ENCODE data around the gene NOXA1.
A peak's percentile ranks its signal among the peaks of the same experiment; 100 is the strongest.
"Not testable (repeated sequence)": the region's sequence is repeated elsewhere in the genome, so short reads cannot be mapped to it uniquely, and the experiment has no call there.

The NOXA1 gene

DNA sequence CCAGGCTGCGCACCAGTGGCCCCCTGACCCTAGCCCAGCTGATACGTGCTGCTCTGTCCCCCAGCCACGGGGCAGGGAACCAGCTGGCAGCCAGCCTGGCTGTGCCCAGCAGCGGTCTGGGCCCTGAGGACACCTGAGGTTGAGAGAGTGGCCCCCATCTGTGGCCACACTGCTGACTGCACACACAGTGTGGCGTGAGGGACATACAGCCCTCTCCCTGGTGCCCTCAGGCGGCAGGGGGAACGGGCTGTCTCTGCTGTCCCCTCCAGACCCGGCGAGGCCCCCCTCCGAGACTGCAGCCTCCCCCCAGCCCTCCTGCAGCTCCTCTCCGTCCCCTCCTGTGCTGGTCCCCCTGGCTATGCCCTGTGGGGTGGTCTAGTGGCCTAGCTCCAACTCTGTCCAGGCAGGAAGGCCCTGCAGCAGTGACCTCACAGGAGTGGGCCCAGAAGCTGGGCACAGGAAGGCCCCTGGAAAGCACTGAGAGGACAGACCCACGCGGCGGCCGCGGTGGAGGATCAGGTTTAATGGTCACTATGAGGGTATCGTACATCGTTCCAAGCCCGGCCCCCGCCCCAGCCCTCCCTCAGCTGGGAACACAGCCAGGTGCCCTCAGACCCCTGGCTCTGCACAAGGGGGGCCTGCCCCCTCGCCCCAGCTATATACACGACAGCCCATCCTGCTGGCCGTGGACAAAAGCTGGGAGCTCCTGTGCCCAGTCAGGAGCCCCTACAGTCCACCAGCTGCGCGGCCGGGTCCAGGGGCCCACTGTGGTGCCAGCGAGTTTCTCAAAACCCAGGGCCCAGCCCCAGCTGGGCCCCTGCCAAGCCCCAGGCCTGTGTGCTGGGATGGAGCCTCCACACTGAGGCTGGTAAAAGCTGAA is 24.8 kb downstream of the NOXA1 start:
- no peak overlapping the region for H3K4me3 Mint-ChIP-seq
- H3K9me3 Mint-ChIP-seq: no peaks in the 10 kb centered on the region
- DNase-seq (ENCODE audit: low spot score in 2 of 2) (no peak), ATAC-seq (replicated peaks; ENCODE audit: extremely low read depth, poor library complexity, severe bottlenecking) (no peak)
- H3K36me3 Mint-ChIP-seq (ENCODE audit: insufficient read depth): peaks cover 22% of the 10 kb centered on the region
- peaks cover 37% of the 10 kb centered on the region for H3K4me1 Mint-ChIP-seq
- peaks cover 11% of the 10 kb centered on the region for H3K27me3 Mint-ChIP-seq
- H3K27ac Mint-ChIP-seq (ENCODE audit: low read depth): no peak overlapping the region

DNA sequence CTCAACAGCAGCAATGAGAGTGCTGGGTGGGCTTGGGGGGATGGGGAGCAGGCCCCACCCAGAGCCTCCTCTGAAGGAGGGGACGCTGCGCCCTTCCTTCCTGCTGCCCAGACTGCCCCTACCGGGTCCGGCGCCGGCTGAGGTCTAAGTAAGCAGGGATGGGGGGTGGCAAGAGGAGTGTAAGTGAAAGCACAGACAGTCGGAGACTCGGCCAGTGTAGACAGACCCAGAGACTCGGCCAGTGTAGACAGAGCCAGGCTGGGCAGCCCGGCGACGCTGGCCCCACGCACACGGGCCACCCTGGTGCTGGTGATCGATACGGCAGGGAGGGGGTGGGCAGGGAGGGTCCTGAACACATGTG is 25.4 kb downstream of the NOXA1 start:
- Mint-ChIP-seq H3K27ac (ENCODE audit: low read depth) (no peak overlapping the region), H3K9me3 (no peaks in the 10 kb centered on the region), H3K27me3 (peaks cover 6% of the 10 kb centered on the region), H3K4me3 (no peak overlapping the region), H3K4me1 (peaks cover 37% of the 10 kb centered on the region), H3K36me3 (ENCODE audit: insufficient read depth) (peaks cover 23% of the 10 kb centered on the region)
- no peak for DNase-seq (ENCODE audit: low spot score in 2 of 2)
- ATAC-seq (replicated peaks; ENCODE audit: extremely low read depth, poor library complexity, severe bottlenecking): no peak

DNA sequence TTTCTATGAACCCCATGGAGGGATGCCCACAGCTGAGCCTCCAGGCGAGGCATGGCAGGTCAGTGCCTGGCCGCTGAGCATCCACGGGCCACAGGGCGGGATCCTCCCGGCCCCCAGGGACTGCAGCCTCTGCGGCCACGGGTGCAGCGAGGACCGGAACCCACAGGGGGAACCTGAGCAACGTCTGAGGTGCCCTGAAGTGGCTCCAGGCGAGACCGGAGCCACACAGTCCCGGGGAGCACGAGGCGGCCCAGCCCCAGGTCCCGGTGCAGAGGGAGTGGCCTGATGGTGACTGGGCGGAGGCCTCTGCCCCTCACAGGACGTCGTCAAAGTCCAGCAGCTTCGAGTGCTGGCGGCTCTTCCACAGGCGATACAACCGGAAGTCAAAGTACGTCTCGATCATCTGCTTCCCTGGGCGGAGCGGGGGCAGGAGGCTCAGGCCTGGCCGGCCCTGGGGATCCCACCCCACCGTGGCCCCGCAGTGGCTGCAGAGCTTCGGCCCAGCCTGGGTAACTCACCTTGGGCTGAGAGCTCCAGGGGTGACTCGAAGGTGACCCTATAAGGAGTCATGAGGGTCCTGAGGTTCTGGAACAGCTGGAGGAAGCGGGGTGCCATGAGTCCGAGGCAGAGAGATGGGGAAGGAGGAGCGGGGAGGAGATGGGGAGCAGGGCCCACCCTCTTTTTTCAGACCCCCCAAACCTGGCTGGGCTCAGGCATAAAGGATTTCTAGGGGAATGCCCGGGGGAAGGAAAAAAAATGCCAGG is 26.1 kb downstream of the NOXA1 start:
- no peak for ATAC-seq (replicated peaks; ENCODE audit: extremely low read depth, poor library complexity, severe bottlenecking)
- Mint-ChIP-seq H3K4me1 (peaks cover 37% of the 10 kb centered on the region), H3K27ac (ENCODE audit: low read depth) (peak overlapping the region; percentile 89), H3K9me3 (no peaks in the 10 kb centered on the region), H3K4me3 (peak overlapping the region; percentile 18), H3K36me3 (ENCODE audit: insufficient read depth) (peaks cover 23% of the 10 kb centered on the region), H3K27me3 (no peaks in the 10 kb centered on the region)
- DNase-seq (ENCODE audit: low spot score in 2 of 2): no peak

DNA sequence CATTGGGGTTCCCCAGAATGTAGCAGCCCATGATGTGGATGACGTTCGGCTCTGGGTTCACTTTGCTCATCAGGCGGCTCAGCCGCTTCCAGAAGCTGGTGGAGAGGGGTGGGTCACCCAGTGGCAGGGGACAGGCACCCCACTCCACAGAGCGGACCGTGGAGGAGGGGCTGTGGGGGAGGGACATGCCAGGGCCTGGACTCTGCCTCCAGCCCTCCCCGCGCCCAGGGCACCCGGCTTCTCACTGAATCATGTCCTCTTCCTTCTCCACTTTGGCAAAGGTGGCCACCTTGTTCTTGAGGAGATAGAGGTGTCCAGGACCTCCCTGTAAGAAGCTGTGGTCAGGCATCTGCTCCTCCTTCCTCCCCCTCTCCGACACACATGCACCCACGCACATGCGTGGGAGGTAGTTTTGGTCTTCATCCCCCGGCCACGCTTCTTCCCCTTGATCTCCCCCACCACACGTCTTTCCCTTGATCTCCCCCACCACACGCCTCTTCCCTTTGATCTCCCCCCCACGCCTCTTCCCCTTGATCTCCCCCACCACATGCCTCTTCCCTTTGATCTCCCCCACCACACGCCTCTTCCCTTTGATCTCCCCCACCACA is 26.8 kb downstream of the NOXA1 start:
- H3K27ac Mint-ChIP-seq (ENCODE audit: low read depth): peak overlapping the region; percentile 89
- ATAC-seq (replicated peaks; ENCODE audit: extremely low read depth, poor library complexity, severe bottlenecking): peak; percentile 14
- H3K36me3 Mint-ChIP-seq (ENCODE audit: insufficient read depth): peaks cover 23% of the 10 kb centered on the region
- no peaks in the 10 kb centered on the region for H3K27me3 Mint-ChIP-seq
- peak; percentile 50 to 57 for DNase-seq (ENCODE audit: low spot score in 2 of 2)
- no peaks in the 10 kb centered on the region for H3K9me3 Mint-ChIP-seq
- H3K4me1 Mint-ChIP-seq: peaks cover 35% of the 10 kb centered on the region
- H3K4me3 Mint-ChIP-seq: peak overlapping the region; percentile 72

DNA sequence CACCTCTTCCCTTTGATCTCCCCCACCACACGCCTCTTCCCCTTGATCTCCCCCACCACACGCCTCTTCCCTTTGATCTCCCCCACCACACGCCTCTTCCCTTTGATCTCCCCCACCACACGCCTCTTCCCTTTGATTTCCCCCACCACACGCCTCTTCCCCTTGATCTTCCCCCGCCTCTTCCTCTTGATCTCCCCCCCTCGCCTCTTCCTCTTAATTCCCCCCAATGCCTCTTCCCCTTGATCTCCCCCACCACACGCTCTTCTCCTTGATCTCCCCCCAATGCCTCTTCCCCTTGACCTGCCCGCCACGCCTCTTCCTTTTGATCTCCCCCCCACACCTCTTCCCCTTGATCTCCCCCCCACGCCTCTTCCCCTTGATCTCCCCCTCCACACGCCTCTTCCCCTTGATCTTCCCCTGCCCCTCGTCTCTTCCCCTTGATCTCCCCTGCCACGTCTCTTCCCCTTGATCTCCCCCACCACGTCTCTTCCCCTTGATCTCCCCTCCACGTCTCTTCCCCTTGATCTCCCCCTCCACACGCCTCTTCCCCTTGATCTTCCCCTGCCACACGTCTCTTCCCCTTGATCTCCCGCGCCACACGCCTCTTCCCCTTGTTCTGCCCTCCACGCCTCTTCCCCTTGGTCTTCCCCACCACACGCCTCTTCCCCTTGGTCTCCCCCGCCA is 27.5 kb downstream of the NOXA1 start:
- DNase-seq (ENCODE audit: low spot score in 2 of 2) (peak; percentile 49 to 54), ATAC-seq (replicated peaks; ENCODE audit: extremely low read depth, poor library complexity, severe bottlenecking) (peak; percentile 26)
- Mint-ChIP-seq H3K4me1 (peaks cover 30% of the 10 kb centered on the region), H3K27ac (ENCODE audit: low read depth) (peak overlapping the region; percentile 89), H3K4me3 (peak overlapping the region; percentile 72), H3K36me3 (ENCODE audit: insufficient read depth) (peaks cover 23% of the 10 kb centered on the region)
- not testable (repeated sequence) for H3K9me3 Mint-ChIP-seq, H3K27me3 Mint-ChIP-seq

DNA sequence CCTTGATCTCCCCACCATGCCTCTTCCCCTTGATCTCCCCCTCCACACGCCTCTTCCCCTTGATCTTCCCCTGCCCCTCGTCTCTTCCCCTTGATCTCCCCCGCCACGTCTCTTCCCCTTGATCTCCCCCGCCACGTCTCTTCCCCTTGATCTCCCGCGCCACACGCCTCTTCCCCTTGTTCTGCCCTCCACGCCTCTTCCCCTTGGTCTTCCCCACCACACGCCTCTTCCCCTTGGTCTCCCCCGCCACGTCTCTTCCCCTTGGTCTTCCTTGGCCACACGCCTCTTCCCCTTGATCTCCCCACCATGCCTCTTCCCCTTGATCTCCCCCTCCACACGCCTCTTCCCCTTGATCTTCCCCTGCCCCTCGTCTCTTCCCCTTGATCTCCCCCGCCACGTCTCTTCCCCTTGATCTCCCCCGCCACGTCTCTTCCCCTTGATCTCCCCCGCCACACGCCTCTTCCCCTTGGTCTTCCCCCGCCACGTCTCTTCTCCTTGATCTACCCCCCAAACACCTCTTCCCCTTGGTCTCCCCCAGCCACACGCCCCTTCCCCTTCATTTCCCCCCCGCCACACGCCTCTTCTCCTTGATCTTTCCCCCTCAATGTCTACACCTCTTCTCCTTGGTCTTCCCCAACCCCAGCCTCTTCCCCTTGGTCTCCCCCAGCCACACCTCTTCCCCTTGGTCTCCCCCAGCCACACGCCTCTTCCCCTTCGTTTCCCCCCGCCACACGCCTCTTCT is 28.2 kb downstream of the NOXA1 start:
- peaks cover 36% of the 10 kb centered on the region for H3K4me1 Mint-ChIP-seq

DNA sequence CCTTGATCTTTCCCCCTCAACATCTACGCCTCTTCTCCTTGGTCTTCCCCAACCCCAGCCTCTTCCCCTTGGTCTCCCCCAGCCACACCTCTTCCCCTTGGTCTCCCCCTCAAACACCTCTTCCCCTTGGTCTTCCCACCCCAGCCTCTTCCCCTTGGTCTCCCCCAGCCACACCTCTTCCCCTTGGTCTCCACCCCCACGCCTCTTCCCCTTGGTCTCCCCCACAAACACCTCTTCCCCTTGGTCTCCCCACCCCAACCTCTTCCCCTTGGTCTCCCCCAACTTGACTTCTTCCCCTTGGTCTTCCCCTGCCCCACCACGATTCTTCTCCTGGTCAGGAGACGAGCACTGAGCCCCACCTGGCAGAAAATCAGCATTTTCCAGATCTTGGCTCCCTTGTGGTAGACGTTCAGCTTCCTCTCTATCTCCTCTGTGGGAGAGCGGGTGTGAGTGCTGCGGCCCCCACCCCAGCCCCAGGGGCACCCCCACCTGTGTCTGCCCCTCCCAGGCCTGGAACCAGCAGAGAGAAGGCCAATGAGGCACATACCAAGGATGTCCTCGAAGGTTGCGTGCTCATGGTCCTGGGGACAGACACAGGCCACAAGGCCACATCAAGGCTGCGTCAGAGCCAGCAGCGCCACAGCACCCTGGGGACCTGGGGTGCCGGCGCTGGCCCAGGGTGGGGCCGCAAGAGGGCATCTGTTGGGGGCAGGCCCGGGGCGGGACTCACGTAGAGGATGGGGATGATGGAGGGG is 29.0 kb downstream of the NOXA1 start:
- Mint-ChIP-seq H3K9me3 (no peaks in the 10 kb centered on the region), H3K27ac (ENCODE audit: low read depth) (no peak overlapping the region), H3K27me3 (no peaks in the 10 kb centered on the region), H3K36me3 (ENCODE audit: insufficient read depth) (peaks cover 23% of the 10 kb centered on the region), H3K4me1 (peaks cover 31% of the 10 kb centered on the region), H3K4me3 (peak overlapping the region; percentile 59)
- ATAC-seq (replicated peaks; ENCODE audit: extremely low read depth, poor library complexity, severe bottlenecking): no peak
- no peak for DNase-seq (ENCODE audit: low spot score in 2 of 2)

More for the DNA sequence above, 28.2 kb downstream of the NOXA1 start:
- Mint-ChIP-seq H3K36me3 (ENCODE audit: insufficient read depth) (peaks cover 23% of the 10 kb centered on the region), H3K27ac (ENCODE audit: low read depth) (peak overlapping the region; percentile 89), H3K4me3 (peak overlapping the region; percentile 72)
- ATAC-seq (replicated peaks; ENCODE audit: extremely low read depth, poor library complexity, severe bottlenecking); H3K9me3 Mint-ChIP-seq; DNase-seq (ENCODE audit: low spot score in 2 of 2); H3K27me3 Mint-ChIP-seq: not testable (repeated sequence)

DNA sequence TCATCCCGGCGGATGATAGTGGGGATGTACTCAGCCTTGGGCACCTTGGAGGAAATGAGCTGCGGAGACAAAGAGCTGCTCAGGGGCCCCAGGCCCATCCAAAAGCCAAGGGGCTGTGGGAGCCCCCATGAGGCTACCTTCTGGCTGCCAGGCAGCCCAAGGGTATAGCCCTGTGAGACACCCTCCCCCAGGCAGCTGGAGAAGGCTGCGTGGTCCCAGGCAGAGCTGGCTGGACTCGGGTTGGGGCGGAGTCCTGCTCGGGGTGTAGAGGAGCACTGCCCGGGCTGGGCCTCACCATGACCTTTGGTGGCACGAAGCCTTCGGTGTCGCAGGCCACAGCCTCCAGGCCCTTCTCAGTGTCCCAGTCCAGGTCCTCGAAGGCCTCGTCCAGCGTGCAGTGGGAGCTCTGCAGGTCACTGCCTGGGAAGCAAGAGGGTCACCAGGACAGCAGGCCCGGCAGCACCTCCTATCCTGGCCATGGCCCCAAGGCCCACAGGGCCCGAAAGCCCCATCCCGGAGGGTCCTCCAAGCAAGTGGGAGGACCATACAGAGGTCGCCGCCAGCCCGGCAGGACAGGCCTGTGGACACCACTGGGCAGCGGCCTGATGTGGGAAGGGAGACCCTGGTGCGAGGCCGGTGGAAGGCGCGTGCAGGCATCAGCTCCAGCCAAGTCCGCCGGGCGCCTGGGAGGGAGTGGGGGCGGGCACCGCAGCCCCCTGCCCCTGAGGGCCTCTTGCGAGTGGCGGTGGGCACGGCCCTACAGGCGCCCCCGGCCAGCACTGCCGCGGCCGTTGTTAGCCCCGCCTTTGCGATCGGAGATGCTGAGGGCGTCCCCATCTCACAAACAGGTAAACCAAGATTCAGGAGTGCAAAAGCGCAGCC is 29.8 kb downstream of the NOXA1 start:
- H3K27ac Mint-ChIP-seq (ENCODE audit: low read depth): no peak overlapping the region
- H3K4me1 Mint-ChIP-seq: peaks cover 30% of the 10 kb centered on the region
- H3K27me3 Mint-ChIP-seq: no peaks in the 10 kb centered on the region
- ATAC-seq (replicated peaks; ENCODE audit: extremely low read depth, poor library complexity, severe bottlenecking) (no peak), DNase-seq (ENCODE audit: low spot score in 2 of 2) (no peak)
- H3K4me3 Mint-ChIP-seq: no peak overlapping the region
- no peaks in the 10 kb centered on the region for H3K9me3 Mint-ChIP-seq
- peaks cover 23% of the 10 kb centered on the region for H3K36me3 Mint-ChIP-seq (ENCODE audit: insufficient read depth)

DNA sequence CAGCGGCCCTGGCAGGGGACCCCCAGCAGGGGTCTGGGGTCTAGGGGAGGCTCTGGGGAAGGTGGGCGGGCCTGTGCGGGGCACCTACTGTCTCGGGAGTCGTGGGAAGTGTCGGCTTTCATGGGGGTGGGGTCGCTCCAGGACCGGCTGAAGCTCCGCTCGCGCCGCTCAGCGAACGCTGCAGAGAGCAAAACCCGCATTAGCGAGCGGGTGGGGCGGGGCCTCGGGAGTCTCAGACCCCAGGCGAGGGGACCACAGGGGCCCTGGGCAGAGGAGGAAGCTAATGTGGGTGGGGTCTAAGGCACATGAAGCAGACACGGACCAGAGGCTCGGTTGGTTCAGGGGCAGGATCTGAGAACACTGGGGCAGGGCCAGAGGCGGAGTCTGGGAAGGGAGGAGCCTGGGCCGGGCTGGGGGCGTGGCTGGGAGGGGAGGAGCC is 30.5 kb downstream of the NOXA1 start:
- Mint-ChIP-seq H3K4me1 (peaks cover 30% of the 10 kb centered on the region), H3K27ac (ENCODE audit: low read depth) (no peak overlapping the region), H3K27me3 (no peaks in the 10 kb centered on the region), H3K4me3 (peak overlapping the region; percentile 7), H3K9me3 (no peaks in the 10 kb centered on the region), H3K36me3 (ENCODE audit: insufficient read depth) (peaks cover 21% of the 10 kb centered on the region)
- DNase-seq (ENCODE audit: low spot score in 2 of 2) (no peak), ATAC-seq (replicated peaks; ENCODE audit: extremely low read depth, poor library complexity, severe bottlenecking) (peak; percentile 33)

DNA sequence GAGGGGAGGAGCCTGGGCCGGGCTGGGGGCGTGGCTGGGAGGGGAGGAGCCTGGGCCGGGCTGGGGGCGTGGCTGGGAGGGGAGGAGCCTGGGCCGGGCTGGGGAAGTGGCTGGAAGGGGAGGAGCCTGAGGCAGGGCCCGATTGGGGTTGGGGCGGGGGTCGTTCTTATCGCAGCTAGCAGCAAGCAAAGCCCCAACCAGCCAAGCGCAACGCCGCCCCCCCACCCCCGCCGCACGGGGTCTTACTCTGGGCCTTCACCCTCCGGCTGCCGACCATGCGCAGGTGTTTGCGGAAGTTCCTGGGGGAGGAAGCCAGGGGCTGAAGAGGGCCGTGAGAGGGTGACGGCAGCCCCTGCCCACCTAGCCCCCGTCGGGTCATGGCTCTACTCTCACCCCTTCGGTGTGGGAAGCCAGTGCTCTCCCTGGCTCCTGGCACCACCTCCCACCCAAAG is 31.0 kb downstream of the NOXA1 start:
- no peak overlapping the region for H3K27ac Mint-ChIP-seq (ENCODE audit: low read depth)

More for the DNA sequence above, 31.0 kb downstream of the NOXA1 start:
- no peak overlapping the region for H3K4me3 Mint-ChIP-seq
- no peak for DNase-seq (ENCODE audit: low spot score in 2 of 2)
- H3K36me3 Mint-ChIP-seq (ENCODE audit: insufficient read depth): peaks cover 18% of the 10 kb centered on the region
- H3K27me3 Mint-ChIP-seq: no peaks in the 10 kb centered on the region
- peaks cover 30% of the 10 kb centered on the region for H3K4me1 Mint-ChIP-seq
- H3K9me3 Mint-ChIP-seq: no peaks in the 10 kb centered on the region
- ATAC-seq (replicated peaks; ENCODE audit: extremely low read depth, poor library complexity, severe bottlenecking): peak; percentile 1
